Measurements from ENCODE around the gene ARHGAP6.

Gene ARHGAP6

DNA sequence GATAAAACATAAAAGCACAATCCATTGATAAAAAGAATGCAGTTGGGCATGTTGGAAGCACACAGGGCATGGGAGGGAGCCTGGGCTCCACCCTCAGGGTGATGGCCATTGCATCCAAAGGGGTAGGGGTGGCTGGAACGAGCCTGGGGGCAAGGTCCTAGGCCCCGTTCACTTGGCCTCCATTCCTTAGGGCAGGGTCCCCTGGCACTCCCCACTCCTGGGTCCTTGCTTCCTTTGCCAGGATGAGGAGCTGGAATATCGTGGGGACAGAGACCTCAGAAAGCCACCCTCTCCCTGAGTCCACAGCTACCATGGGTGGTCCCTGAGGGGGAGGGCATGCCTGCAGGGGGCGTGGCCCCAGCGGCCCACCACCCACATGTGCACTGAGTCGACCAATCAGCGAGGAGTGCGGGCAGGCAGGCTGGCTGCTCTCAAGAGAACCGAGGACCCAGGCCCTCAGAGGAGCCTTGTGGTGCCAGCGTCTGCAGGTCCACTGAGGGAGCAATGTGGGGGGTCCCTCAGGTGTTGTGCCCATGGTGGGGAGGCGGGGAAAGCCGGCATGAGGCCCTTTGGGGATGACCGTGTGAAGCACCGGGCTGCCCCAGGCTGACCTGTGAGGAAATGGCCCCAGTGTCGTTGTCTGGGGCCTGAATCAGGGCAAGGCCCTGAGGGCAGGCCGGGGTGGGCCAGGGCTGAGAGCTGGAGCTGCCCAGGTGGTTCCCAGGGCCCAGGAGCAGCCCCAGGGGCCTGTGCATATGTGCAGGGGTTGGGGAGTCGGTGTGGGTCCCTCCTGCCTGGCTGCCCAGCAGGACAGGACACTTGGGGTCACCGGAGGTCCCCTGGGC lies 451.2 kb downstream of the ARHGAP6 start:
- Histone ChIP-seq H3K27ac (replicated peaks) (no peak overlapping the region), H3K4me3 (replicated peaks; ENCODE audit: insufficient read depth, low read length) (no peak overlapping the region), H3K27me3 (ENCODE audit: insufficient read depth, poor library complexity, severe bottlenecking) (no peaks in the 10 kb centered on the region)
- no peak for DNase-seq (ENCODE audit: low read depth in 1 of 2, low spot score in 1 of 2)
- TF ChIP-seq, protein P1, sequence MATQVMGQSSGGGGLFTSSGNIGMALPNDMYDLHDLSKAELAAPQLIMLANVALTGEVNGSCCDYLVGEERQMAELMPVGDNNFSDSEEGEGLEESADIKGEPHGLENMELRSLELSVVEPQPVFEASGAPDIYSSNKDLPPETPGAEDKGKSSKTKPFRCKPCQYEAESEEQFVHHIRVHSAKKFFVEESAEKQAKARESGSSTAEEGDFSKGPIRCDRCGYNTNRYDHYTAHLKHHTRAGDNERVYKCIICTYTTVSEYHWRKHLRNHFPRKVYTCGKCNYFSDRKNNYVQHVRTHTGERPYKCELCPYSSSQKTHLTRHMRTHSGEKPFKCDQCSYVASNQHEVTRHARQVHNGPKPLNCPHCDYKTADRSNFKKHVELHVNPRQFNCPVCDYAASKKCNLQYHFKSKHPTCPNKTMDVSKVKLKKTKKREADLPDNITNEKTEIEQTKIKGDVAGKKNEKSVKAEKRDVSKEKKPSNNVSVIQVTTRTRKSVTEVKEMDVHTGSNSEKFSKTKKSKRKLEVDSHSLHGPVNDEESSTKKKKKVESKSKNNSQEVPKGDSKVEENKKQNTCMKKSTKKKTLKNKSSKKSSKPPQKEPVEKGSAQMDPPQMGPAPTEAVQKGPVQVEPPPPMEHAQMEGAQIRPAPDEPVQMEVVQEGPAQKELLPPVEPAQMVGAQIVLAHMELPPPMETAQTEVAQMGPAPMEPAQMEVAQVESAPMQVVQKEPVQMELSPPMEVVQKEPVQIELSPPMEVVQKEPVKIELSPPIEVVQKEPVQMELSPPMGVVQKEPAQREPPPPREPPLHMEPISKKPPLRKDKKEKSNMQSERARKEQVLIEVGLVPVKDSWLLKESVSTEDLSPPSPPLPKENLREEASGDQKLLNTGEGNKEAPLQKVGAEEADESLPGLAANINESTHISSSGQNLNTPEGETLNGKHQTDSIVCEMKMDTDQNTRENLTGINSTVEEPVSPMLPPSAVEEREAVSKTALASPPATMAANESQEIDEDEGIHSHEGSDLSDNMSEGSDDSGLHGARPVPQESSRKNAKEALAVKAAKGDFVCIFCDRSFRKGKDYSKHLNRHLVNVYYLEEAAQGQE (IDR thresholded peaks at IDR 0.05; ENCODE audit: insufficient replicate concordance, low read depth): no peak
- TF ChIP-seq POLR2AphosphoS5 (IDR thresholded peaks at IDR 0.05; ENCODE audit: low read depth) (no peak), SPI1 (IDR thresholded peaks at IDR 0.05; ENCODE audit: borderline replicate concordance, low read depth) (no peak), CTCF (IDR thresholded peaks at IDR 0.05; ENCODE audit: insufficient read depth, low read length) (no peak), GABPA (IDR thresholded peaks at IDR 0.05; ENCODE audit: low read depth) (no peak)

DNA sequence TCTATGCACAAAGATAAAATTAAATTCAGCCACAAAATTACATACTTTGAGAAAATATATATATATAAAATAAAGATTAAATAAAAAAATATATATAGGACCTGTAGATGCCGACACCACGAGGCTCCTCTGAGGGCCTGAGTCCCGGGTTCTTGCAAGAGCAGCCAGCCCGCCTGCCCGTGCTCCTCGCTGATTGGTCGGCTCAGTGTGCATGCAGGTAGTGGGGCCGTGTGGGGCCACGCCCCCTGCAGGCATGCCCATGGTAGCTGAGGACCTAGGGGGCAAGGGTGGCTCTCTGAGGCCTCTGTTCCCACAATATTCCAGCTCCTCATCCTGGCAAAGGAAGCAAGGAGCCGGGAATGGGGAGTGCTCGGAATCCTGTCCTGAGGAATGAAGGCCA lies 453.0 kb downstream of the ARHGAP6 start:
- Histone ChIP-seq H3K27me3 (ENCODE audit: insufficient read depth, poor library complexity, severe bottlenecking) (no peaks in the 10 kb centered on the region), H3K27ac (replicated peaks) (no peak overlapping the region), H3K4me3 (replicated peaks; ENCODE audit: insufficient read depth, low read length) (no peak overlapping the region)
- TF ChIP-seq, protein P1 (IDR thresholded peaks at IDR 0.05; ENCODE audit: insufficient replicate concordance, low read depth): no peak
- TF ChIP-seq CTCF (IDR thresholded peaks at IDR 0.05; ENCODE audit: insufficient read depth, low read length): no peak
- TF ChIP-seq SPI1 (IDR thresholded peaks at IDR 0.05; ENCODE audit: borderline replicate concordance, low read depth): no peak
- no peak for TF ChIP-seq POLR2AphosphoS5 (IDR thresholded peaks at IDR 0.05; ENCODE audit: low read depth)
- TF ChIP-seq GABPA (IDR thresholded peaks at IDR 0.05; ENCODE audit: low read depth): no peak
- no peak for DNase-seq (ENCODE audit: low read depth in 1 of 2, low spot score in 1 of 2)

DNA sequence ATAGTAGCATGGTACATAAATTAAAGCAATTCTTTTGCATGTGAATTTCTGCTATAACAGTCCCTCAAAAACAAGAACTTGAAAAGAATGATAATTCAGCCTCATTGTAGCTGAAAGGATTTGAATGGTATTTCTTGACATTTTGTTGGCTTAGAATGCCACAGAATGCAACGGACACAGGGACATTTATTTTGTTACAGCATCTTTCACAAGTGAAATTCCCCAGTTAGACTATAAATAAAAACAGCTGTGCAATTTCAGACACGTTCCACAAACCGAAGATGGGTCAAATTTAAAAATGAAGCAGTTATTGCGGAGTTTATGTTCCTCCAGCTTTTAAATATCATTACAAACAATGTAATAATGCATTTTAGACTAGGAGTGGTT lies 455.3 kb downstream of the ARHGAP6 start:
- TF ChIP-seq GABPA (IDR thresholded peaks at IDR 0.05; ENCODE audit: low read depth): no peak
- no peak for TF ChIP-seq SPI1 (IDR thresholded peaks at IDR 0.05; ENCODE audit: borderline replicate concordance, low read depth)
- TF ChIP-seq CTCF (IDR thresholded peaks at IDR 0.05; ENCODE audit: insufficient read depth, low read length): no peak
- TF ChIP-seq, protein P1 (IDR thresholded peaks at IDR 0.05; ENCODE audit: insufficient replicate concordance, low read depth): no peak
- no peak for TF ChIP-seq POLR2AphosphoS5 (IDR thresholded peaks at IDR 0.05; ENCODE audit: low read depth)
- Histone ChIP-seq H3K4me3 (replicated peaks; ENCODE audit: insufficient read depth, low read length) (no peak overlapping the region), H3K27me3 (ENCODE audit: insufficient read depth, poor library complexity, severe bottlenecking) (no peaks in the 10 kb centered on the region), H3K27ac (replicated peaks) (no peak overlapping the region)
- no peak for DNase-seq (ENCODE audit: low read depth in 1 of 2, low spot score in 1 of 2)

All from HL-60 (cell line).